Omental fat pad (tissue), 4 donors: Measurements from ENCODE around the gene COL27A1. TPM values are rescaled to one million over a fixed set of nuclear protein-coding genes. Genes with fewer than 3 reads are reported as not detected.

Experiments
- ATAC-seq: fragments of 150-250 bp; one replicate; pipeline ENCODE4 v1.9.1; 2016; ENCODE audit warnings: mild to moderate bottlenecking, moderate library complexity; ENCODE audit not compliant: low FRiP score
- DNase-seq: peaks from one replicate; pipeline ENCODE4 v3.0.0-alpha.2; 2019; ENCODE audit warnings: low spot score
- CTCF ChIP-seq, 3 donors: fragments of 450-650 bp; IDR thresholded peaks; one replicate each; pipeline ENCODE4 v1.5.1; 2016 to 2017; ENCODE audit warnings: antibody characterized with exemption in 3 of 3, mild to moderate bottlenecking in 3 of 3, moderate library complexity in 2 of 3
- total RNA-seq, 4 donors: library from RNA; depleted of rRNA; stranded (reverse); fragments of >200 nt; gene quantifications; one replicate each; pipeline ENCODE4 v1.1.0, GENCODE V29; 2016

The COL27A1 gene
- total RNA-seq, 4 donors from 2014 or later = 4.9 to 78.9 (median 10.1) TPM

GRCh38 chr9:114336157-114336556 lies 180.8 kb downstream of the COL27A1 start:
- ATAC-seq (no peak), DNase-seq (no peak)
- TF ChIP-seq CTCF (IDR thresholded peaks at IDR 0.05) = no peak

GRCh38 chr9:114336699-114337395 lies 181.5 kb downstream of the COL27A1 start:
- no peak for DNase-seq
- no peak for ATAC-seq
- TF ChIP-seq CTCF (IDR thresholded peaks at IDR 0.05) = no peak

GRCh38 chr9:114338187-114338586 lies 182.8 kb downstream of the COL27A1 start:
- TF ChIP-seq CTCF (IDR thresholded peaks at IDR 0.05) = no peak
- ATAC-seq (no peak), DNase-seq (no peak)

- ATAC-seq (peak; percentile 60), DNase-seq (peak; percentile 42)
- TF ChIP-seq CTCF (IDR thresholded peaks at IDR 0.05) = no peak
Measured at GRCh38 chr9:114339130-114339908, 184.0 kb downstream of the COL27A1 start.

- ATAC-seq = no peak
- no peak for DNase-seq
- TF ChIP-seq CTCF (IDR thresholded peaks at IDR 0.05) = no peak
Measured at GRCh38 chr9:114341152-114341830, 186.0 kb downstream of the COL27A1 start.

- DNase-seq = no peak
- no peak for TF ChIP-seq CTCF (IDR thresholded peaks at IDR 0.05)
- ATAC-seq = no peak
Measured at GRCh38 chr9:114341991-114342390, 186.7 kb downstream of the COL27A1 start.
